ENCODE results near the gene PDIA5. TPM values are rescaled to one million over a fixed set of nuclear protein-coding genes. Genes with fewer than 3 reads are reported as not detected.

The PDIA5 gene
- total RNA-seq, 2 experiments from 2014 or later = 10.1 to 13.5 TPM

DNA sequence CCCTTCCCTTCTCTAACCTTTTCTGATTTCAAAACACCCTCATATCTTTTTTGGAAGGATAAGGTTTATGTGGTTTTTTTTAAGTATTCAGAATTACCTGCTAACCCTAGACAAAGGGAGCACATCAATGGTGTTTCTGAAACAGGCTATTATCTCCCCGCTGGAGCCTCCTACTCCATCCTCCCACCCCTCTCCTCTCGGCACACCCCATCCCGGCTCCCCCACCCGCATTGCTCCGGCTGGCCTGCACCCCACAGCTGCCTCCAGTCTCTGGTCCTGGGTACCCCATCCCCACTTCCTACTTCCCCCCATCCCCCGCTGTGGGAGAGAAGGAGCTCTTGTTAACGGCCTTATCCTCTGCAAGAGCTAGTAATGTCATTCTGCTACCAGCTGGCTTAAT, 59.2 kb downstream of the PDIA5 start:
- Mint-ChIP-seq H3K4me1 (no peaks in the 10 kb centered on the region), H3K27ac (no peak overlapping the region), H3K9me3 (no peaks in the 10 kb centered on the region), H3K36me3 (ENCODE audit: low read depth) (no peaks in the 10 kb centered on the region), H3K4me3 (no peak overlapping the region), H3K27me3 (no peaks in the 10 kb centered on the region)
- no peak for DNase-seq
- POLR2A ChIA-PET = no interaction called here
- CTCF ChIA-PET = no interaction called here

DNA sequence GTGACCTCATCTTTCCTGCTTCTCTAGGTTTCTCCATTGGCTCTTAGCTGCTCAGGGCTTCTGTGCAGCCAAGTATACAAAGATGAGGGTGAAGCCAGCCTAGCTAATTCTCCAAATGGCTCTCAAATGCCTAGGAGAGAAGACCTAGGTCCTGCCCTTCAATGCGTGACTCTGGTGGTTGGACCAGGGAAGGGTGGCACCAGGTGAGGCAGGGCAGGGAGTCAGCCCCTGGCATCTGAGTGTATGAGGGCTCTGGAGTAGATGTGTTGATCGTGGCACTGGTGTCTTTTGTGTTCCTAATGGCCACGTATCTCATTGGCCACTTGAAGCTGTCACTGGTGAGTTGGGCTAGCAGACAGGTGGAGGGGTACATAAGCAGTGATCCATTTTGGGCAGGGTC, 59.8 kb downstream of the PDIA5 start:
- no peaks in the 10 kb centered on the region for H3K27me3 Mint-ChIP-seq
- DNase-seq = no peak
- ChIA-PET CTCF (no interaction called here), POLR2A (no interaction called here)
- no peaks in the 10 kb centered on the region for H3K4me1 Mint-ChIP-seq
- no peak overlapping the region for H3K27ac Mint-ChIP-seq
- H3K36me3 Mint-ChIP-seq (ENCODE audit: low read depth) = no peaks in the 10 kb centered on the region
- no peak overlapping the region for H3K4me3 Mint-ChIP-seq
- no peaks in the 10 kb centered on the region for H3K9me3 Mint-ChIP-seq

DNA sequence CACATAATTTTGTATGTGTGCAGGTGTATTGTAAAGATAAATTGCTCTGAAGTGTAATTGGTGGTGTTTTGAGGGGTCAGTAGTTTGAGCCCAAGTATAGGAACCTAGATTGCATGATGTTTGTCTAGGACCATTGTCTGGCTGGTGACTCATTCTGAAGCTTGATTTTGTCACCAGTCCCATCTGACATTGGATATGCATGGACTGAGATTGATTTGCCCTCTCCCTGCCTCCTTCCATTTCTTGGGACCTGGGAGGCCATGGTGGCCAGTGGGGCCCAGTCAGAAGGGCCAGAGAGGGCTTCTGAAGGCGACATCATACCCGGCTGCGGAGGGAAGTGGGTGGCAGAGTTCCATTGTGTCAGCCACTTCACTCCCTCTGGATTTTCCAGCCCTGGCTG, 62.3 kb downstream of the PDIA5 start:
- Mint-ChIP-seq H3K4me3 (no peak overlapping the region), H3K27me3 (no peaks in the 10 kb centered on the region), H3K27ac (no peak overlapping the region), H3K9me3 (no peaks in the 10 kb centered on the region), H3K4me1 (no peaks in the 10 kb centered on the region), H3K36me3 (ENCODE audit: low read depth) (no peaks in the 10 kb centered on the region)
- ChIA-PET POLR2A (no interaction called here), CTCF (no interaction called here)
- DNase-seq = no peak

GRCh38 chr3:123129532-123129931, 62.7 kb downstream of the PDIA5 start:
- ChIA-PET POLR2A (no interaction called here), CTCF (no interaction called here)
- Mint-ChIP-seq H3K27me3 (no peaks in the 10 kb centered on the region), H3K9me3 (no peaks in the 10 kb centered on the region), H3K36me3 (ENCODE audit: low read depth) (no peaks in the 10 kb centered on the region), H3K4me3 (no peak overlapping the region), H3K27ac (no peak overlapping the region), H3K4me1 (no peaks in the 10 kb centered on the region)
- DNase-seq = no peak

GRCh38 chr3:123130079-123130750, 63.4 kb downstream of the PDIA5 start:
- no peak overlapping the region for H3K27ac Mint-ChIP-seq
- CTCF ChIA-PET = no interaction called here
- POLR2A ChIA-PET = no interaction called here
- no peaks in the 10 kb centered on the region for H3K9me3 Mint-ChIP-seq
- H3K36me3 Mint-ChIP-seq (ENCODE audit: low read depth) = no peaks in the 10 kb centered on the region
- H3K4me1 Mint-ChIP-seq = no peaks in the 10 kb centered on the region
- no peaks in the 10 kb centered on the region for H3K27me3 Mint-ChIP-seq
- no peak overlapping the region for H3K4me3 Mint-ChIP-seq
- DNase-seq = no peak

GRCh38 chr3:123134671-123135070, 67.8 kb downstream of the PDIA5 start:
- no peak for DNase-seq
- Mint-ChIP-seq H3K27ac (no peak overlapping the region), H3K4me3 (no peak overlapping the region), H3K4me1 (no peaks in the 10 kb centered on the region), H3K9me3 (no peaks in the 10 kb centered on the region), H3K27me3 (no peaks in the 10 kb centered on the region), H3K36me3 (ENCODE audit: low read depth) (no peaks in the 10 kb centered on the region)
- POLR2A ChIA-PET = no interaction called here
- CTCF ChIA-PET = no interaction called here

DNA sequence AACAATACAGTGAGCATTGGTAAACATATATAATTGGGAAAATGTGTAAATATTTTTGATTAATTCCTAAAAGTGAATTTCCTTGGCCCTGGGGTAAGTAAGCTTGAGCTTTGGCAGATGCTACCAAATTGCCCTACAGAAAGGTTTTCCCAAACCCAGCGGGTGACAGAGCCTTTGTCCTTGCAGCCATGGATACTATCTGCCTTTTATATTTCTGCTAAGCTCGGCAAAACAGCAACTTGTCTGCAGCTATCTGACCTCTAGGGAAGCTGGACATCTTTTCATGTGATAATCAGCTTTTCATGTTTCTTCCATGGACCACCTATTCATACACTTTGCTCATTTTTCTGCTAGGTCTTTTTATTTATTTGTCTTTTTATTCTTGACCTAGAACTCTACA, 70.2 kb downstream of the PDIA5 start:
- Mint-ChIP-seq H3K36me3 (ENCODE audit: low read depth) (no peaks in the 10 kb centered on the region), H3K27me3 (no peaks in the 10 kb centered on the region), H3K27ac (no peak overlapping the region), H3K4me1 (no peaks in the 10 kb centered on the region), H3K9me3 (no peaks in the 10 kb centered on the region), H3K4me3 (no peak overlapping the region)
- CTCF ChIA-PET = no interaction called here
- no peak for DNase-seq
- POLR2A ChIA-PET = no interaction called here

DNA sequence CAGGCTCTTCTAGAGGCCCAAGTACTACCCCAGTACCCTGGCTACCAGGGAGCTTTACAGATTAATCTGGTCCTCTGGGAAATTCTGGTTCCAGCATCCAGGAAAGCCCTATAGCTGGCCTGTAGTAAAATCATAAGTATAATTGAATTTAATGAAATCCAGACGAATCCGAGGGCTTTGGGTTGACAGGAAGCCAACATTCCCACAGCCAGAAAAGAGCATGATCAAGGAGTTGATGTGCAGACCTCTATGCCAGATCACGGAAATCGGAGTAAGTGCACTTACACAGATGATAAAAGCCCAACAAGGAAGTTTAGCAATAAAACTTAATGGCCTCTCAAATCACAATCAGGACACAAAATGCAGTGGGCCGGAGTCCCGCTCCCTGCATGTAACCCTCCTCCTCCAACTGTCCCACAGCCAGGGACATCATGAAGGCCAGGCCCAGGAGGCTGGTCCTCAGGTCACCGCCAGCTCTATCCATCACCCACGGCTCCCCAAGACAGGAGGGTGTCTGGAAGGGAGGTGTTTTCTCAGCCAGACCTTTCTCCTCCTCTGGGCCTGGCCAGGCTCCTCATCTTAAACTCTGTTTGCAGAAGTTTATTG, 72.1 kb downstream of the PDIA5 start:
- POLR2A ChIA-PET = no interaction called here
- Mint-ChIP-seq H3K4me3 (no peak overlapping the region), H3K9me3 (no peaks in the 10 kb centered on the region), H3K27ac (no peak overlapping the region), H3K36me3 (ENCODE audit: low read depth) (no peaks in the 10 kb centered on the region), H3K27me3 (no peaks in the 10 kb centered on the region), H3K4me1 (no peaks in the 10 kb centered on the region)
- CTCF ChIA-PET = no interaction called here
- no peak for DNase-seq

DNA sequence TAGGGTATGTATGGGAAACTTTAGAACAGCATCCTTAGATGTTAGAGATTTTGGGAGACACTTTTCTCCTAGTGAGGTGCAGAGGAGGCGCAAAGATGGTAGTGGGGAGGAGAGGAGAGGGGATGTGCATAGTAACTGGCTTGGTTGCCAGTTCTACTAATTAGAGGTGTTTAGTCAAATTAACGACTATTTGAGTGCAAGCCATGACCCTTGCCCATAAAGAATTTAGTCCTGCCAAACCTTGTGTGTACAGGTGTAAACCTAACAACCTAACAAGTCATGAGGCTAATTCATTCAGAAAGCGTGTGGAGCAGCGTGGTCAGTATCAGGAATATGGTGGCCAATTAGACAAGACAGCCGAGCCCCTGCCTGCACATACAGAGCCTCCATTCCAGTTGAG, 72.7 kb downstream of the PDIA5 start:
- CTCF ChIA-PET = no interaction called here
- Mint-ChIP-seq H3K4me1 (no peaks in the 10 kb centered on the region), H3K36me3 (ENCODE audit: low read depth) (no peaks in the 10 kb centered on the region), H3K4me3 (no peak overlapping the region), H3K27ac (no peak overlapping the region), H3K27me3 (no peaks in the 10 kb centered on the region), H3K9me3 (no peaks in the 10 kb centered on the region)
- POLR2A ChIA-PET = no interaction called here
- no peak for DNase-seq

DNA sequence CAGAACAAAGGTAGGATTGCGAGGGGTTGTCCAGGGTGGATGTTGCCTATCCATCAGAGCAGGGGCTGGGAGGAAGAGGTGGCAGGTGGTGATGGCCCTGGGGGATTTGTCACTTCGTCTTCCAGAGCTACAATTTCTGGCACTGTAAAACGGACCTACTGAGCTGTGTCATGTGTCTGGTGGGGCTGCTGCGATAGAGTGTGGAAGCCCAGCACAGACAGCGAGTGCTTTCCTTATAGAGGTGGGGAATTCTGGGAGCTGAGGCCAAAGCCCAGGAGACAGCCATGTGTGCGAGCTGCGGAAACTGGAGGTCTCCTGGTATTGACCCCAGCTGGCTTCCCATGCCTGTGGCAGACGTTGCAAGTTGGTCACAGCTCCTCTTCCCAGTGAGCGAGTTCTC, 73.7 kb downstream of the PDIA5 start:
- no peak overlapping the region for H3K4me3 Mint-ChIP-seq
- CTCF ChIA-PET = no interaction called here
- no peaks in the 10 kb centered on the region for H3K9me3 Mint-ChIP-seq
- no peak overlapping the region for H3K27ac Mint-ChIP-seq
- H3K4me1 Mint-ChIP-seq = no peaks in the 10 kb centered on the region
- H3K36me3 Mint-ChIP-seq (ENCODE audit: low read depth) = no peaks in the 10 kb centered on the region
- H3K27me3 Mint-ChIP-seq = no peaks in the 10 kb centered on the region
- POLR2A ChIA-PET = no interaction called here
- no peak for DNase-seq

GRCh38 chr3:123141276-123141675, 74.5 kb downstream of the PDIA5 start:
- H3K4me3 Mint-ChIP-seq = no peak overlapping the region
- H3K9me3 Mint-ChIP-seq = no peaks in the 10 kb centered on the region
- POLR2A ChIA-PET = no interaction called here
- no peak for DNase-seq
- CTCF ChIA-PET = no interaction called here
- H3K27me3 Mint-ChIP-seq = no peaks in the 10 kb centered on the region
- H3K27ac Mint-ChIP-seq = no peak overlapping the region
- no peaks in the 10 kb centered on the region for H3K4me1 Mint-ChIP-seq
- peaks cover 4% of the 10 kb centered on the region for H3K36me3 Mint-ChIP-seq (ENCODE audit: low read depth)

DNA sequence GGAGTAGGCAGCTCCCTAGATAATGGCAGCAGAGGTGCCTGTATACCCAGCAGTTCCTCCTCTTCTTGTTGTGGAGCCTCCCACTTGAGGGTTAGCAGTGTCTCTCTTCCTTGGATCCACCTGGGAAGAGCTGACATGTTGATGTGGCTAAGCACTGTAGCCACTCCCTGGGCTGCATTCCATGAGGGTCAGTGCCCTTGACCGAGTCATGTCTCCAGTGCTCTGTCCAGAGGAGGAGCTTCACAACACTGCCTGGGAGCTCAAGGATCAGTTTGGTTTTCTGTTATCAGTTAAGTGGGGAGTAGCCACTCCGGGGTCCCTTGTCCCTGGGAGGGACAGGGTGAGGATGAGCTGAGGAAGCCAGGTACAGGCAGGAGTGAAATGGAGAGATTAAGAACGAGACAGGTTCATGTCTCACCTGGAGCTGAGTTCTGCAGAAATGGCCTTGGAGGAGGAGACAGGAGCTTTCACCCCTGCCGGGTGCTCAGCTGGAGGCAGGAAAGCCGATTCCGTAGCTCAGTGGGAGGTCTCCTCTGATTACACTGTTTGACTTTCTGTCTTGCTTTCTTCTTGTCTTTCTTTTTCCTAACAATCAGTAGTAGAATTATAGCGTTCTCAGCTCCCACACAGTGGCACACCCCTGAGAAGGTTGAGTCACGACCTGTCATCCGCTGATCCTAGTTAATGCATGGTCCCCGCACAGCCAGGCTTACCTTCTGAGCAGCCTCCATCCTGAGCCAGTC, 77.0 kb downstream of the PDIA5 start:
- no peak for DNase-seq
- no peaks in the 10 kb centered on the region for H3K27me3 Mint-ChIP-seq
- peaks cover 16% of the 10 kb centered on the region for H3K36me3 Mint-ChIP-seq (ENCODE audit: low read depth)
- no peaks in the 10 kb centered on the region for H3K4me1 Mint-ChIP-seq
- CTCF ChIA-PET = no interaction called here
- H3K4me3 Mint-ChIP-seq = no peak overlapping the region
- POLR2A ChIA-PET = no interaction called here
- no peaks in the 10 kb centered on the region for H3K9me3 Mint-ChIP-seq
- no peak overlapping the region for H3K27ac Mint-ChIP-seq

DNA sequence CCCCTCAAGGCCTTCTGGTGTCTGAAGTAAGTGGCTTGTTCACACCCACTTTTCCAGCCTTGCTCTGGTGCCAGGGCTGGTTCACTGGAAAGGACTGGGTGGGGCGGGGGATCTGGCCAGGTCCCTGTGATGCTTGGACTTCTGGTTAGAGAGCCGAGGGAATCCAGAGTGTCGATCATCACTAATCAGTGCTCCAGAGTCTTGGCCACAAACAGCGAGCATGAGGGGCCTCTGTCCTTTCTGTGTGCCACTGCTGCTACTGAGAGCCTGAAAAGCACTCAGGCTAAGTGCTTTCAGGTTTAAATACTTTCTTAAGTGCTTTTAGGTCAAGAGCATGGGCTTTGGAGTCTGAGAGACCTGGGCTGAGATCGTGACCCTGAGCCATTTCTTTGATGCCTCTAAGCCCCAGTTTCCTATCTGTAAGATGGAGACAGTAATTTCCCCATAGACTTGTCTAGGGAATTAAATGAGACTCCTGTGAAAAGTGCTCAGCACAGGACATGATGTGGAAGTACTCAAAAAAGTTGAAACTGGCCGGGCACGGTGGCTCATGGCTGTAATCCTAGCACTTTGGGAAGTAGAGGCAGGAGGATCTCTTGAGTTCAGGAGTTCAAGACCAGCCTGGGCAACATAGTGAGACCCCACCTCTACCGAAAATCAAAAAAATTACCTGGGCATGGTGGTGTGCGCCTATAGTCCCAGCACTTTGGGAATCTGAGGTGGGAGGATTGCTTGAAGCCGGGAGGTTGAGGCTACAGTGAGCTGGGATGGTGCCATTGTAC, 81.1 kb downstream of the PDIA5 start:
- no peaks in the 10 kb centered on the region for H3K4me1 Mint-ChIP-seq
- no peak overlapping the region for H3K4me3 Mint-ChIP-seq
- H3K27me3 Mint-ChIP-seq = no peaks in the 10 kb centered on the region
- peaks cover 3% of the 10 kb centered on the region for H3K9me3 Mint-ChIP-seq
- DNase-seq = no peak
- H3K27ac Mint-ChIP-seq = no peak overlapping the region
- H3K36me3 Mint-ChIP-seq (ENCODE audit: low read depth) = peaks cover 51% of the 10 kb centered on the region
- ChIA-PET POLR2A (no interaction called here), CTCF (no interaction called here)

Measured in activated CD4-positive, alpha-beta memory T cell treated with anti-CD3 and anti-CD28 coated beads, Interleukin-2, amount 10 ng/mL, durations not matched to agents 7 days and 5 days (primary cell).